Measurements from ENCODE around the gene NGEF.
"Not testable (repeated sequence)": the region's sequence is repeated elsewhere in the genome, so short reads cannot be mapped to it uniquely, and the experiment has no call there.

NGEF gene

DNA sequence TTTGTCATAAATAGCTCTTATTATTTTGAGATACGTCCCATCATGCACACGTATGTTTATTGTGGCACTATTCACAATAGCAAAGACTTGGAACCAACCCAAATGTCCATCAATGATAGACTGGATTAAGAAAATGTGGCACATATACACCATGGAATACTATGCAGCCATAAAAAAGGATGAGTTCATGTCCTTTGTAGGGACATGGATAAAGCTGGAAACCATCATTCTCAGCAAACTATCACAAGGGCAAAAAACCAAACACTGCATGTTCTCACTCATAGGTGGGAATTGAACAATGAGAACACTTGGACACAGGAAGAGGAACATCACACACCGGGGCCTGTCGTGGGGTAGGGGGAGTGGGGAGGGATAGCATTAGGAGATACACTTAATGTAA, 6.6 kb upstream of the NGEF start:
- DNase-seq: not testable (repeated sequence)

DNA sequence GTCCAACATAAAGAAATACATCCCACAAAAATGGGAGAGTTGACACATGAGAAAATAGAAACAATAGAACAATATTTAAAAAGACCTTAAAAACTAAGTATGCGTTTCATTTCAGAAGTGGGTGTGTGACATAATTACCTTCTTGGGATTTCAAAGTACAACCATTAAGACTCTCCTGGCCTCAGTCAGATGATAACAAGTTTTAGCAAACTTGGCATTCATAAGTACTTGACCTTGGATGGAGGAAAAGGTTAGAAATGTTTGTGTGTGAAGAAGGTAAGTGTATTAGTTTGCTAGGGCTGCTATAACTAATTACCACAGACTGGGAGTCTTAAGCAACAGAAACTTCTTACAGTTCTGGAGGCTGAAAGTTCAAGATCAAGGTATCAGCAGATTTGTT, 4.9 kb upstream of the NGEF start:
- DNase-seq: no peak

DNA sequence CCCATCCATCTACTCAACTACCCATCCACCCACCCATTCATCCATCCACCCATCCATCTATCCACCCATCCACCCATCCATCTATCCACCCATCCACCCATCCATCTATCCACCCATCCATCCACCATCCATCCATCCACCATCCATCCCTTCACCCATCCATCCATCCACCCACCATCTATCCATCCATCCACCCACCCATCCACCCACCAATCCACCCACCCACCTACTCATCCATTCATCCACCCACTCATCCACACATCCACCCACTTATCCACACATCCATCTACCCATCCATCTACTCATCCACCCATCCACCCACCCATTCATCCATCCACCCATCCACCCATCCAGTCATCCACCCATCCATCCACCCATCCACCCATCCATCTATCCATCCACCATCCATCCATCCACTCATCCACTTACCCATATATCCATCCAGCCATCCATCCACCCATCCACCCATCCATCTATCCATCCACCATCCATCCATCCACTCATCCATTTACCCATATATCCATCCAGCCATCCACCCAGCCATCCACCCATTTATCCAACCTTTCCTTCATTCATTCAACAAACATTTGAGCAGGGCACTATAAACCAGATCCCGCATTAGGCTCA, 2.1 kb upstream of the NGEF start:
- no peak for DNase-seq

DNA sequence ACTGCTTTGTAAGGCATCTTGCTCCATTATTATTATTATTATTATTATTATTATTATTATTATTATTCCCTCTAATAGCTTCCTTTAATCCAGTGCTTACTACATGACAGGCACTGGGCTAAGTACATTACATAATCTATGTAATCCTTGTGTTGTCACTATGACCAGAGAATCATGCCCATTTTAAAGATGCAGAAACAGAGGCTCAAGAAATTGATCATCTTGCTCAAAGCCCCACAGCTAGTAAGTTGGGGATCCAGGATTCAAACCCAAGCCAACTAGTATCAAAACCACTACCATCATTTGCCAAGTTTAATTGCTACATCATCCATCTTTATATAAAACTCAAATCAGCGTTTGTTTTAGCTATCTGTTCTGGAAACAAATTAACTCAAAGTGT, 594 bp upstream of the NGEF start:
- DNase-seq: no peak

DNA sequence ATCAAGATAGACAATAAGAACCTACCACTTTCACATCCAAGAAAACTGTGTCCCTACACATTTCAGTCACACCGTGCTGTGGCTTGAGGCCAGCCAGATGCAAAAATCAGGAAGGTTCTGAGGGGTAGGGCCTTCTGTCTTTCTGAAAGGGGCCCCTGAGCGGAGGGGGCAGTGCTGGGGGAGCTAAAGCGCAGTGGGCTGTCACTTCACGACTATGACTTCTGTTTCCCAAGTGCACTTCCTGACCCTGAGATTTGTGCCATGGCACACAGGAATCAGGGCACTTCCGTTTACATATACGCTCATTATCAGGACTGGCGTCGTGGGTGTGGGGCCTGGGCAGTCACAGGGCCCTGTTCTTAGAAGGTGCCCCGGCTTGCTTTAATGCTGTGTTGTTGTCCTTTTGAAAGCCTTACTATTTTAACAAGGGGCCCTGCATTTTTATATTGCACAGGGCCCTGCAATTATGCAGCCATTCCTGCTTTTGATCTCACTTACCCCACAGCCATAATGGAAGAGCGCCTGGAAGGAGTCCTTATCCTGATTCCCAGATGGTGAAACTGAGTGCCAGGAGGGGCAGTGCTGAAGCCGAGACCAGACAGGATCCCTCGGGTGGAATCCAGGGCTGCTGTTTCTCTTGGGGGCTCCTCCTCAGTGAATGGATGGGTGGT, 620 bp downstream of the NGEF start:
- no peak for DNase-seq

DNA sequence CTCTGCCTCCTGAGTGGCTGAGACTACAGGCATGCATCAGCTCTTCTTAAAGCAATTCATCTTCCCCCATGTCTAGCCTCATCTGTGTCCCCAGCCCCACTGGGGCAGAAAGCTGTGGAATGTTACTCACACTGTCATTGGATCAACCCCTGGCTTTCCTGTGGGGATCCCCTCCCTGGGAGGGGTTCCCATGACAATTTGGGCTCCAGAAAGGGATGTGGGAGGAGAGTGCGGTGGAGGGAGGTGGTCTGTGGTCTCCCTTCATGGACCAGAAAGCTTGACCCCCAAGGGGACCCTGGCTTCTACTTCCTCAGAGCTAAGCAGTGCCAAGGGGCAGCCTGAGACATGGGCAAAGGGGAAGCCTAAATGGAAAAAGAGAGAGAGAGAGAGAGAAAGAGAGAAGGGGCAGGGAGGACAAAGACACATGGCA, 1.3 kb downstream of the NGEF start:
- no peak for DNase-seq

DNA sequence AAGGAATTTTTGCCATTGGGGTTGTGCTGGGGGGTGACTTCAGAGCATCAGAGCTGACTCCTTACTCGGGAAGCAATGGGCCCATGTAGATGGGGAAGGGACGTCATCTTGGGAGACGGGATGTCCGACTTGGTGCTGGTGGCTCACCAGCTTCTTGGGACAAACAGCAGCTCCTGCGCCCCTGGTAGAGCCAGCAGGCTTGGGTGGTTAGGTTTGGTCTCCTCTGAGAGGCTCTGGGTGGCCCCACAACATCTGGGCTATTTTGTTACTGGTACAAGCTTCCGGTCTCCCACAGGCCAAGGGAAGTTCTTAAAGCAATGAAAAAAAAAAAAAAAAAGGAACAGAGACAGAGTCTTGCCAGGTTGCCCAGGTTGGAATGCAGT, 1.8 kb downstream of the NGEF start:
- DNase-seq: no peak

DNA sequence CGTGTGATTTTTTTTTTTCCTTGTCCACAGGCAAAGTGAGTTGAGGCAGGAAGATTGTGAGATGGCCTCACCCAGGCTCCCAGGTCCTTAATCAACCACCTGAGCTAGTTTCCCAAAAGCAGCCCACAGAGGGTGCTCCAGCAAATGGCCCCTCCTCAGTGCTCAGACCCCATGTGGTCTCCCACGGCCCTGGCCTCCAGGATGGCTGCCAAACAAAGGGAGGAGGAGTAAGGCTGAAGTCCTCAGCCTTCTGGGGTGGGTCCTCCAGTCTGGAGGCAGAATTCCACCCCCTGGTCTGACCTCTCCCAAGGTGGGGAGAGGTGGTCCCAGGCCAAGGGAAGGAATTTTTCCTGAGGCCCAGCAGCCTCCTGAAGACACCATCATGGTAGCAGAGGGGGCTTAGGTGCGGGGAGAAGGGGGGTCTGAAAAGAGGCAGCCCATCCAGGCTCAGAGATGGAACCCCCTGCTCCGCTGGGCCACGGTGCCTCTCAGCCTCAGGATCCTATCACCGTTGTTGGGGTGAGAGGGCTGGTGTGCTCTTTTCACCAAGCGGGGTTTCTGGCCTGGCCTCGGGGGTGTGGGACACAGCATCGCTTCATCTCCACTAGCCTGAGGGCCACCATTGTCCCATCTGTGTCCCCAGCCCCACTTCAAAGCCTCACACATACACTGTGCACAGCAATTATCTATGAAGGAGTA, 2.3 kb downstream of the NGEF start:
- no peak for DNase-seq

DNA sequence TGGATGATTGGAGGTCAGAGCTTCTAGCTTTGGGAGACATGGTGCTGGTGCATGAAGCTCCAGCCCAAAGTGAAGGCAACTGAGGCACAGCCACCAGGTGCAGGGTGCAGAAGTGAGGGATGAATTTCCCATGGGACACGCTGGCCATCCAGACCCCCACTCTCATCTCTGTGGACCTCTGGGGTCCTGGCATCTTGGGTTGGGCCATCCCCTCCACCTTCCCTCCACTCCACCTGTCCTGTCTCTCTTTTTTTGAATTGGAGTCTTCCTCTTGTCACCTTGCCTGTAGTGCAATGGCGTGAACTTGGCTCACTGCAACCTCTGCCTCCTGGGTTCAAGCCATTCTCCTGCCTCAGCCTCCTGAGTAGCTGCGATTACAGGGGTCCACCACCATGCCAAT, 3.4 kb downstream of the NGEF start:
- no peak for DNase-seq

DNA sequence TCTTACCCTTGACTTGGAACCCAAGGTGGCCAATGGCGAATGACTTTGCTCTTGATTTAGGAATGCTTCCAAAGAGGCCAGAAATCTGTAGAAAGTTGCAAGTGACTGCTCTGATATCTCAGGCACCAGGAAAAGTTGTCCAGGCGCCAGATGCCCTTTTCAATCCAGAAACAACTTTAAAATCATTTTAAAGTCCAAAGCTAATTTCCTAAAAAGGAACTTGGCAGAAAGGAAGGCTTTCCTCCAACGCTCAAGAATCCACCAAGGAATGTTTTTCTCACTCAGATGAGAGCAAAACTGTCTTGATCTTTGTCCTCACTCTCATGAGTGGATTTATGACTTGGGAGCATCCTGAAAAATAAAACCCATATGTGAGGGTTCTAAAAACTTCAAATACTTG, 5.3 kb downstream of the NGEF start:
- no peak for DNase-seq

DNA sequence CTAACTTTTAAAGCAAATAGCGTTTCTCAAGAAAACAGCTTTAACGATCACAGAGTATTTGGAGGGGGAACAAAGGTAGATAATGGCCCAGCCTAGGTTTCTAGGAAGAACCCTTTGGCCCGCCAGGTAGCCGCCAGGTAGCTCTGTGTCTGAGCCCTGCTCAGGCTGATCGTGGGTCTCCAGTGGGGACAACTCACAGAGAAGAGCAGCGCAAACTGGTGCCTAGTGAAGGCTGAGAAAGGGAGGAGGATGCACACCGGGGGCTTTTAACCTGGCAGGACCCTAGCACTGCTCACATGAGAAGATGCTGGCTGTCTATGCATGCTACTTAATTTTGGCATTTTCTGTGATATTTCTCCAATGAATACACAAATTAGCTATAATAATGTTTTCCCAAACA, 5.8 kb downstream of the NGEF start:
- no peak for DNase-seq

DNA sequence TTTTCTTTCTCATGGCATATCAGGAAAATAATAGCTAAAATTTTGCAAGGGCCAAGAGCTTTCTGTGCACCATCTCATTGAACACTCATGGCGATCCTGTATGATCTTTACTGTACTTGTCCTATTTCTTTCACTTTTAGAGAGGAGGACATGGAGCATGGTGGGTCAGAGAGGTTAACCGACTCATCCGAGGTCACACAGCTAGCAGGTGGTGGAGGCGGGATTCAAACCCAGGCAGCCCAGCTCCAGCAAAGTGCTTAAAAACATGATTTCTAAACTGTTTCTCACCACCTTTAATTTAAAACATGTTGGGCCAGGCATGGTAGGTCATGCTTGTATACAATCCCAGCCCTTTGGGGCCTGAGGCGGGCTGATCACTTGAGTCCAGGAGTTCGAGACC, 6.4 kb downstream of the NGEF start:
- DNase-seq: no peak

DNA sequence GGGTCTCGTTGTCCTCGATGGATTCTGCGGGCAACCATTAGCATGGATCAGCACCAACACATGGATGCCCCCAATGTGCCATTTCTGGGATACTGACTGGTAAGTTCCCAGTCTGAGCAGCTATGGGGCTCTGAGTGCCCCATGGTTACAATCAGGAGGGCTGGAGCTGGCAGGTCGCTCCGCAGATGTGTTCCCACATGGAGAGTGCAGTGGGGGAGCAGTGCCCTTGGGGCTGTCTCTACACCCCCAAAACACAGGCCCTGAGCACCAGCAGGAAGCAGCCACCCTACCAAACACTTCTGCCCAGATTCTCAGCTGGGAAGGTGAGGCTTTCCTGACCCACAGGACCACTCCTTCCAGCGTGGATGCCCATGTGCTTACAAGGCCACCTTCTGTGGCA, 8.0 kb downstream of the NGEF start:
- DNase-seq: no peak

DNA sequence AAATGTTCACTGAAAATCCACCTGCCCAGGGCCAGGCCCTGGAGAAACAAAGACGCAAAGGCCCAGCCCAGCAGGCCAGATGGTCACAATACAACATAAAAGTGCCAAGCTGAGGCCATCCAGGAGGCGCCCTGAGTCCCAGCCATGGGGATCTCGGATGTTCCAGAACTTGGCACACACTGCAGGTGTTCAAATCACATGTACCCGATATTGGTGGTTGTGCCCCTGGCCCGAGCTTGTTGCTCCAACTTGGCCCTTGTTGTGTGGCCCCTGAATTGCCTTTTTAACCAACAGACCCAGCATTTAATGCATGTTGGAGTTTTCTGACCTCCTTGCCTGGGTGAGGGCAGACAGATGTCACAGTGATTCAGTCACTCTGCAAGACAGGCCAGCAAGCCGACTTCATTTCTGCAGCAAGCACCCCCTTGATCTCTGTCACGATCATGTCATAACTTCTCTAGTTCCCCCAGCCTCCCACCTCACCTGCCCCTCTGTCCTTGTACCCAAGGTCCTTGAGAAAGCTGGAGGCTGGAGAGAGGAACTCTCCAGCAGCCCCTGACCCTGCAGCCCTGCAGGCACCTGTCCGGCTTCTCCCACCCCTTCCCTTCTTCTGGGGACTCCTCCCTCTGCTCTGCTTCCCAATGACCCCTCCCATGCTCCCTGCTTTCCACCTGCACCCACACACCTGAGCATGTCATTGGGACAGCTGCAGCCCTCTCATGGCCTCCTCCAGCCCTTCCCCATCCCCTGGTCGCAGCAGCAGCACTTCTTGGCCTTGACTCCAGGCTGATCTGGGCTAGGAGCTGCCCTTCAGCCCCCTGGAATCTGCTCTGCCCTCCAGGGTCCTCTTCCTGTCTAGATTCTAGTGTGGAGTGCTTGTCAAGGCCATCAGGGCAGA, 9.1 kb downstream of the NGEF start:
- no peak for DNase-seq

DNA sequence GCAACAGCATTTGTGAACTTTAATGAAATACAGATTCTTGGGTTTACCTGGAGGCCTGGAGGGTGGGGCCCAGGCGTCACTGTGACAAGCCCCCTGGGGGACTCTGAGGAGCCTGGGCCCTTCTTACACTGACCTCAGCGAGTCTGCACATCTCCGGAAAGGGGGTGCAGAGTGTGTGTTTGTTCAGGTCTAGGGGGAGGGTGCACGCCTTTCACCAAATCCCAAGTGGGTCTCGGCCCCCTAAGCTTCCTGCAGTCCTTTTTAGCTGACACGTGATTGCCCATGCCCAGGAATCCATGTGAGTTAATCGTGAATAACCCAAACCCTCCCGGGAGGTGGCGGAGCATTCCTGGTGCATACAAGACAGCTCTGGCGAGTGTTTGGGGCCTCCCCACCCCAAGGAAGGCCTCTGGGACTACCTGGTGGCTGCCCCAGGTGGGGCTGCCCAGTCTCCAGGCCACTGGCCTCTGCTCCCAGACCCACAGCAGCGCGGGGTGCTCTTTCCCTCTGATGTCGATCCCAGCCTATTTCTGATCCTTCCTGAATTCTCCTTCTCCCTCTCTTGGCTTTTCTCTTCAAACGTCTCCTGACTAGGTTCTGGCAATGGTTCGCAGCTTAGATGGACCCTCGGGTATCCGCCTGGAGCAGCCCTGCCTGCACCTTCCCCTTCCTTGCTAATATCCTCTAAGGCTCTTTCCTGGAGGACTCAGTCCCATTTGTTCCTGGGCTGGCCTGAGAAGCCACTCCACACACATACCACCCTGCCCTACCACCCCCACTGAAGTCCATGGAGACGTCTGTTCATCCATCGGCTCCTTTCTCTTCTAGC, 10.0 kb downstream of the NGEF start:
- no peak for DNase-seq

DNA sequence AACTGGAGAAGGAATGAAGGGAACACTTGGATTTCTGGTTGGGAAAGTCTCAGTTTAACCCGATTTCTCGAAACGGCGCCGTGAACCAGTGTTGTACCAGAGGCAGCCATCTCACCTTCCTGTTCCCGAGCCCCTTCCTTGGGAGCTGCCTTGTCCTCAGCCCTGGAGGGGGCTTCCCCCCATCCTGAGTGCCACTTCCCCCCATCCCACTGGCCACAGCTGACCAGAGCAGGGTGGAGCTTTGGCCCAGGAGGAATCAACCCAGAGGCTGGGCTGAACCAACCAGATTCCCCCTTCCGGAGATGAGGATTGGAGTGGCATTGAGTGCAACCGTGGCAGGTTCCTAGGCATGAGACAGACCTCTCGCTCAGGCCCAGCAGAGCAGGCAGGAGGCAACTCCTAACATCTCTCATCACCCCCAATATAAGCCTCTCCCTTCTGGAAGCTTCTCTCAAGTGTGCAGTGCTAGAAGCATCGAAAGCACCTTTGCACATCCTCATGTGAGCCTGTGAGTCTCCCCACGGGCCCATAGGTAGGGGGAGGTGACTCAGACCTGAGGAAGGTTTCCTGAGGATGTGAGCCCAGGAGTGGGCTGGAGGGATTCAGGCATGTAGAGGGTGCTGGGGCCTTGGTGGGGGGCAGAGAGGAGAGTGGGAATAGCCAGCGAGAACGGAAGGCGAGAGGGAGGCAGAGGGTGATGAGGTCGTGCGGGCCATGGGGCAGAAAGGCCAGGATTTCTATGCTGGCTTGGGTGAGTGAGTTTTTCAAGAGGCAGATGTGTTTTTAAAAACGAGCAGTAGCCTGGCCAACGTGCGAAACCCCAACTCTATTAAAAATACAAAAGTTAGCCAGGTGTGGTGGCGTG, 11.9 kb downstream of the NGEF start:
- no peak for DNase-seq

DNA sequence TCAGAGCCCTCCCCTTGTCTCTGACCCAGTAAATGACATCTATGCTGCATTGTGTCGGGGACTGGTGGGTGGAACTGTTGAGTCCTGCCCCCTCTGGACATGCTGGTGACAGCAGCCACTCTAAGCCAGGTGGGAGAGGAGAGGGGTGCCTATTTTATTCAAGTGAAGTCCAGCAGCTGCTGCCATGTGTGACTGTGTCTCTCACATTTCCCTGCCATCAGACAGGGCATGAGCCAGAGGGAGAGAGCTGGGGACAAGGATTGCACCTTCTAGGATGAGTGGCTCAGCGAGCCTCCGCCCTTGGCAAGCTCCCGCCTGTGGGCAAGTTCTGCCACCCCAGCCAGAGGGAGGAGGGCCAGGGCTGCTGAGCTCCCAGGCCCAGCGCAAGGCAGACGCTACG, 13.7 kb downstream of the NGEF start:
- DNase-seq: no peak

DNA sequence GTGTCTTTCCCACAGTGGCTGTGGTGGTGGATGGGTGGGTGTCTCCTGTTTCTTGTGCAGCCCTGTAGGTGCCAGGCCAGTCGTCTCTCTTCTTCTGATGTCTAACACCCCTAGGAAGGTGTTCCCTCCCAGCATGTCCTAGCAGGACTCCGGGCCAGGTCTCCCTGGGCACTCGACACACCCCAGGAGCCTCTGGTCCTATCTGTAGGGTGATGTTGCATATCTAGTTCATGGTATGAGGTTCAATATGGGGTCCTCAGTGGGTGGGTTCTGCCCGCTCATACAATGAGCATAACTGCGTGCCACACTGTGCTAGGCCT, 14.4 kb downstream of the NGEF start:
- DNase-seq: no peak

DNA sequence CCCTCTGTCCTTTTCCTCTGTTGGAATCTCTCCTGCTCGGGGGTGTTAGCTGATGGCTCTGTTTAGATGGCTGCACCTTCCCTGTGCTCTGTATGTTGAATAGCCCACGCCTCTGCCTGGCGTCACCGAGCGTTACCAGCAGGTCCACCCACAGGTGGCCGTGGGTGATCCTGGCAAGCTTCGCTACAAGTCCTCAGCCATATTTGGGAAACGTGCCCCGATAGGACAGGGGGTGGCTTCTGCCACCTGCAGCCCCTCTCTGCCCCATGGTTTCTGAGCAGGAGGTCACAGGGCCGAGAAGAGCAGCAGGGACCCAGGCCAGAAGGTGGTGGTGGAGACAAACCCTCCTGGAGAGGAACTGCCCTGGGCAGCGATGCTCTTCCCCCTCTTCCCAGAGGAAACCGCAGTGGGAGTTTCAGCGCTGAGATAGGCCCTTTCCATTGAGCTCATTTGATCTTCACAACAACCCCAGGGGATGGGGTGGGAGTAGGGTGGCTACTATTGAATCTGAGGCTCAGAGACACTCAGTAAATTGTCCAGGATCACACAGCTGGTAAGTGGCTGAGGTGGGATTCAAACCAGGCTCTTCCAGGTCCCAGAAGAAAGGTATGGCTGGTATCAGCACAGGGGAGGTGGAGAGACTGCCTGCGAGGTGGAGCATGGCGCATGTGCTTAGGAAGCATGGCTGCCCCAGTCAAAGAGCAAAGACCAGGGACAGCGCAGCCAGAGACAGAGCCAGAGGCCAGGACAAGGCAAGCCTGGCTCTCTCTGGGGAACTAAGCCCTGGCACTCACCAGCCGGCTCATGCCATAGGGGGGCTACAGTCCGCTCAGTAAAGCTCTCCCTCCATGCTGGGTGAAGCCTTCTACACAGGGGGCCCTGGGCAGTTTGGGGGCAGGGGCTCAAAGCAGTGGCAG, 15.0 kb downstream of the NGEF start:
- DNase-seq: no peak

DNA sequence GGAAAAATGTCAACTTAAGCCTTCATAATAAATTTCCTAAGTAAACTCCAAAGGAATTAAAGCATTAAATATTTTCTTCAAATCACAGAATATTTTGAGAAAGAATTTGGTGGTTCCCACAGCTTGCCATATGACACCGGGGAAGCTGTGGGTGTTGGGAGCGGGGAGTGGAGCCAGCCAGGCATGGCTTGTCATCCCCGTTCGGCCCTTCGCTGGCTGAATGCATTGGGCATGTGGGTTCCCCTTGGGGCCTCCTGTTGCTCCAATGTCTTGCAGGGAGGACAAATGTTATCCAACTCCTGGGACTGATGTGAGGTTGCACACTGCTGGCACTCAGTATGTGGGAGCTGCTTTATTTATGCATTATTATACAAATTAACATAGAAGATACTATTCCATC, 18.6 kb downstream of the NGEF start:
- DNase-seq: no peak
